GM19193 (cell line): ENCODE results near the gene PSAP.

Source experiments
- POLR2A ChIP-seq: IDR thresholded peaks from 4 replicates; pipeline ENCODE4 v1.6.1; 2011; ENCODE audit not compliant: insufficient read depth, insufficient read length; ENCODE audit errors: extremely low read depth

Gene PSAP

DNA sequence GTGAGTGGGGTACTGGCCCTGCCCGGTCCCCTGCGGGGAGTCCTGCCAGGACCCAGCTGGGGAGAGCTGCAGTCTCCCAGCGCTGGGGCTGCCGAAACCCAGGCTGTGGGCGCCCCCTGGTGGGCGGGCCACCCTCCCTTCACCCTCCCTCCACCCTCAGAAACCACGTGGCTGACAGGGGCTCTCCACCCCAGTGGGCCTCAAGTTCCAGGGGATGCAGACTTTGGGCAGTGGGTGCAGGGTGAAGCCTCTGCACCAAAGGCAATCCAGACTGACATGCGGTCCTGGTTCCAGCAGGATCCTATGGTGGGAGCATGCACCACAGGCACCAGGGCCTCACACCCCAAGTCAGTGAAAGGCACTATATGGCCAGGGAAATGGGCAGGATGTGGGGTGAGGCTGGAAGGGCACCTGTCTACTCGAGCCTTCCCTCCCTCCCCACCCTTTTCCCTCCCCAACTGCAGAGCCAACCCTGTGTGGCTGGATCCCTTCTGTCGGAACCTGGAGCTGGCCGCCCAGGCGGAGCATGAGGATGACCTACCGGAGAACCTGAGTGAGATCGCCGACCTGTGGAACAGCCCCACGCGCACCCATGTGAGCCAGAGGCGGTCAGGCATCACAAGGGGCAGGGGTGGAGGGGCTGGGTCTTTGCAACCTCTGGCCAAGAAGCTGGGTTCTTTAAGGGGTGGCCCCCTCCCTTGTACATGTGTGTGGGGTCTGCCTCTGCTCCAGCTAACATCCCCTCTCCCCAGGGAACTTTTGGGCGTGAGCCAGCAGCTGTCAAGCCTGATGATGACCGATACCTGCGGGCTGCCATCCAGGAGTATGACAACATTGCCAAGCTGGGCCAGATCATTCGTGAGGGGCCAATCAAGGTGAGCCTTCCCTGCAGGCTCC lies 38.8 kb downstream of the PSAP start:
- no peak for TF ChIP-seq POLR2A

DNA sequence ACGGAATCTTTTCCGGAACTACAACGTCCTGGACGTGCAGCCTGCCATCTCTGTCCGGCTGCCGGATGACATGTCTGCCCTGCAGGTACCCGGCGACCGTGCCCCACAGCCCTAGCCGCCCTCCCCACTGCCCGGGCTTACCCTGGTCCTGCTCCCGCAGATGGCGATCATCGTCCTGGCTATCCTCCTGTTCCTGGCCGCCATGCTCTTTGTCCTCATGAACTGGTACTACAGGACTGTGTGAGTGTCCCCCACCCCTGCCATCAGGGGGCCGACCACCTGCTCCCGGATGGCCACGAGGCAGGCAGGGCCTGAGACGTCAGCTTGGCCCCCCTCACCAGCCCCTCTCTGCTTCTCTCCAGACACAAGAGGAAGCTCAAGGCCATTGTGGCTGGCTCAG lies 39.7 kb downstream of the PSAP start:
- no peak for TF ChIP-seq POLR2A

DNA sequence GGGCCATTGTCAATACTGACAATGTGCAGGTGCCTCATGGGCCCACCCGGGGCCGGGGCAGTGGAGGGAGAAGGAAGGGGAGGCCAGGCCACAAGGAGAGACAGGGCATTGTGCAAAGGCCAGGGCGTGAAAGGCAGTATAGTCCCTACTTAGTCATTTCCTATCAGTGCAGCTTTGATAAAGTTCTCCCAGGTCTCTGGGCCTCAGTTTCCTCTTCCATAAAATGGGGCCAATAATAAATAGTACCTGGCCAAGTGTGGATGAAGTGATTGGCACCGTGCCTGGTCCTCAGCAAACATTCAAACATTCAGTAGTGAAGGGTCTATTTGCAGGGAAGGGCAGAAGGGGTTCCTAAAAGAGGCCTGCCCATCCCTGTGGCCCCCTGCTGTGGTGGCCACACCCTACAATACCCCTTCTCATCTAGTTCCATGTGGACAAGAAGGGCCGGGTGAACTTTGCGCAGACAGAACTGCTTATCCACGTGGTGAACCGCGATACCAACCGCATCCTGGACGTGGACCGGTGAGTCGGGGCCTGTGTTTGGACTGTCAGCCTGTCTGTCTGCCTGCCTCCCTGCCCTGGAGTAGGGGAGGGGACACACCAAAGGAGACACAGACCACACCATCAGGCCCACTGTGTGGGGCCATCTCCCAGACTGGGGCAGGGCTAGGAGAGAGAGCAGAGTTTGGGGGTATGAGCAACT lies 40.9 kb downstream of the PSAP start:
- TF ChIP-seq POLR2A: no peak

DNA sequence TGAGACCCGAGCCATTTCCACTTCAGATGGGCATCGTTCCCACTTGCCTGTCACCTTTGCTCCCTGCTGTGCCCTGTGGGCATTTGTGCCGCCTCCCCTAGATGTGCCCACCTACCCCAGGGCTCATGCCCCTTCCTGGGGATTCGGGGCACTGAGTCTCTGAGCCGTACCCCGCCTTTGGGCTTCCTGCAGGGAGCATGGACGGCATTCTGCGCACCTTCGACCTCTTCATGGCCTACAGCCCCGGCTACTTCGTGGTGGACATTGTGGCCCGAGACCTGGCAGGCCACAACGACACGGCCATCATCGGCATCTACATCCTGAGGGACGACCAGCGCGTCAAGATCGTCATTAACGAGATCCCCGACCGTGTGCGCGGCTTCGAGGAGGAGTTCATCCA lies 41.4 kb downstream of the PSAP start:
- TF ChIP-seq POLR2A: no peak

DNA sequence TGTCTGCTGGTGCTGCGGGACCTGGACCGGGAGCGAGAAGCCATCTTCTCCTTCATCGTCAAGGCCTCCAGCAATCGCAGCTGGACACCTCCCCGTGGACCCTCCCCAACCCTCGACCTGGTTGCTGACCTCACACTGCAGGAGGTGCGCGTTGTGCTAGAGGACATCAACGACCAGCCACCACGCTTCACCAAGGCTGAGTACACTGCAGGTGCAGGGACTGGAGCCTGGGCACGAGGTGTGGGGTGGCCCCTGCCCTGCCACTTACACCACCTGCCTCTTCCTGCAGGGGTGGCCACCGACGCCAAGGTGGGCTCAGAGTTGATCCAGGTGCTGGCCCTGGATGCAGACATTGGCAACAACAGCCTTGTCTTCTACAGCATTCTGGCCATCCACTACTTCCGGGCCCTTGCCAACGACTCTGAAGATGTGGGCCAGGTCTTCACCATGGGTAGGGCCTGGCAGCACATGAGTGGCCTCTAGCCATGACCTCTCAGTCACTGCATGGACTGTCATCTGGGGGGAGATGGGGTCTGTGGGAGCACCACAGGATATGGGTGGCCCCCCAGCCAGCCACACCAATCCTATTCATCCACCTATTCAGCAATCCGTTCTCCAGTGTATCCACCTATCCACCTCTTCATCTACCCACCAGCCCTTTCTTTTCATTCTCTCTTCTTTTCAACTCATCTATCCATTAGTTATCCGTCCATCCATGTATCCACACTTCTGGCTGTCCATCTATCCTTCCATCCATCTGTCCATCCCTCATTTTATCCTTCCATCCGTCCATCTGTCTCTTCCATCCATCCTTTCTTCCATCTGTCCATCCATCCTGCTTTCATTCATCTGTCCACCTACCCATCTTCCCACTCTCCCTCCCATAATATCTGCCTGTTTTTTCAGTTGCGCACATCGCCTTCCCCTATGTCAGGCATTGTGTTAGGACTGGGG lies 43.2 kb downstream of the PSAP start:
- no peak for TF ChIP-seq POLR2A

DNA sequence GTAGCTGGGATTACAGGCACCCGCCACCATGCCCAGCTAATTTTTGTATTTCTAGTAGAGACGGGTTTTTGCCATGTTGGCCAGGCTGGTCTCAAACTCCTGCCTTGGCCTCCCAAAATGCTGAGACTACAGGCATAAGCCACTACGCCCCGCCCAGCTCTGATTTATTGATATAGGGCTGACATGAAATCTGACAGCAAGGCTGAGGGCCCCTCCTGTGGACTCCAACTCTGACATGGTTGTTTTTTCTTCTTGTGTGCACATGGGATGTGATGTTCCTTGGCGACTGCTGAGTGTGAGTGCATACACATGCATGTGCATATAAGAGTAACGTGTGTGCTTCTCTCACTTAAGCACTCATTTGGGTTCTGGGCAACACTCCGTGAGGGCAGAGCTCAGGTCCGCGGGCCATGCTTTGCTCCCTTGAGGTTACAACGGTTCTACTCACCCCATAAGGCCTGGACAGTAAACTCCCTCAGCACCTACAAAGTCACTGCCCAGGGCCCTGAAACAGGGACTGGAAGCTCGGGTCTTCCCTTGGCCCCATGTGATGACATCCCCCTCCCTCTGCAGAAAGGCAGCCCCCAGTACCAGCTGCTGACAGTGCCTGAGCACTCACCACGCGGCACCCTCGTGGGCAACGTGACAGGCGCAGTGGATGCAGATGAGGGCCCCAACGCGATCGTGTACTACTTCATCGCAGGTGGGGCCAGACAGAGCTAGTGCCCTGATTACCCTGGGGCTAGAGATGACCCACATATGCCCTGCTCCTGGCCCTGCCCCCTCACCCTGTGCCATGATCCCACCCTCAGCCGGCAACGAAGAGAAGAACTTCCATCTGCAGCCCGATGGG lies 44.1 kb downstream of the PSAP start:
- TF ChIP-seq POLR2A: no peak

DNA sequence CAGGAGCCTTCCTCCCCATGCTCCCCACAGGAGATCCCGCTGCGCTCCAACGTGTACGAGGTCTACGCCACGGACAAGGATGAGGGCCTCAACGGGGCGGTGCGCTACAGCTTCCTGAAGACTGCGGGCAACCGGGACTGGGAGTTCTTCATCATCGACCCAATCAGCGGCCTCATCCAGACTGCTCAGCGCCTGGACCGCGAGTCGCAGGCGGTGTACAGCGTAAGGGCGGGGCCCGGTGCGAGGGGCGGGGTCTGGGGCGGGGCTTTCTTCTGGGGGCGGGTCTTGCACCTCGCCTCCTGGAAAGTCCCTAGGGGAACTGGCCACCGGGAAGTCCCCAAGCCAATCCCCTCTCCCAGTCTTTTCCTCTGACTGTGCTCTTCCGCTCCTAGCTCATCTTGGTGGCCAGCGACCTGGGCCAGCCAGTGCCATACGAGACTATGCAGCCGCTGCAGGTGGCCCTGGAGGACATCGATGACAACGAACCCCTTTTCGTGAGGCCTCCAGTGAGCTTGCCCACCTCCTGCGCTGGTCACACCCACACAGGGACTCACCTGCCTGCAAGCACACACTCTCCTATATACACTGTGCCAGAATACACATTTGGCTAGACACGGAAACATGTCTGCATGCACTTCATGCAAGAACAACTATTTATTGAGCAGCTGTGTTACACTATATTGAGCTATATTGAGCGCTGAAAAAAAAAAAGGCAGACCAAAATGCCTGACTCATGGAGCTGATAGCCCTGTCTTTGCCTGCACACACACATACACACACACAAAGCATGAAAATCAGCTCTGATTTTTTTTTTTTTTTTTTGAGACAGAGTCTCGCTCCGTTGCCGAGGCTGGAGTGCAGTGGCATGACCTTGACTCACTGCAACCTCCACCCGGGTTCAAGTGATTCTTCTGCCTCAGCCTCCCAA lies 45.0 kb downstream of the PSAP start:
- no peak for TF ChIP-seq POLR2A

DNA sequence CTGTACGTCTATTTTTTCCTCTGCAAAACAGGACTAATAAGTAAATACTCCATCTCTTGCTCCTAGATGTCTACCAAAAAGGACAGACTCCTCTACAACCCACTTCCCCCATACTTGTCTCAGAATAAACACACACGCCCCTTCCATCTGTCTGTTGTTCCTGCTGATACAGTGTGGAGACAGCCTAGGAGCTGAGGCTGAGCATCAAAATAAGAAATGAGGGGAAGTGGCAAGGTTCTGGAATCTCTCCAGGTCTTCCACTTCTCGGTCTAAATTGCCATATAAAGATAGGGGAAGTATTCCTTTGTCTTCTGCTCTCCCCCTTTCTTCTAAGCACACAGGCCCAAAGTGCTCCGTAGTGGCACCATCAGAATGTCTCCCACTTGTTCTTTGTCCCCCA lies 47.0 kb downstream of the PSAP start:
- no peak for TF ChIP-seq POLR2A

DNA sequence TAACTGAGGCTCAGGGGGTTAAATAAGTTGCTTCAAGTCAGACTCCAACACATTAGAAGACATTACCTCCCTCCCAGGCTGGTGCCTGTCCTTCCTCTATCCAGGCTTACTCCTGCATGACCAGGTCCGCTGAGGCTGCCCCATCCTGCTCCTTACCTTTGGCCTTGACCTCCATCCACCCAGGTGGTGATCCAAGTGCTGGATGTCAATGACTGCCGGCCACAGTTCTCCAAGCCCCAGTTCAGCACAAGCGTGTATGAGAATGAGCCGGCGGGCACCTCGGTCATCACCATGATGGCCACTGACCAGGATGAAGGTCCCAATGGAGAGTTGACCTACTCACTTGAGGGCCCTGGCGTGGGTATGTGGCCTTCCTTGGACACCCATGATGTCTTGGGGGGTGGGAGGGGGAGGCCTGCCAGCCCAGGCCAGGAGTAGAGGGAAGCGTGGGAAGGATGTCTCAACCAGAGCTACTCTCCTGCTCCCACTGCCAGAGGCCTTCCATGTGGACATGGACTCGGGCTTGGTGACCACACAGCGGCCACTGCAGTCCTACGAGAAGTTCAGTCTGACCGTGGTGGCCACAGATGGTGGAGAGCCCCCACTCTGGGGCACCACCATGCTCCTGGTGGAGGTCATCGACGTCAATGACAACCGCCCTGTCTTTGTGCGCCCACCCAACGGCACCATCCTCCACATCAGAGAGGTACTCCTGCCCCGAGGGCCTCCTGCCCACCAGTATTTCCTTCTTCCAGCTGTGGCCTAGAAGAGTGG lies 48.1 kb downstream of the PSAP start:
- no peak for TF ChIP-seq POLR2A

DNA sequence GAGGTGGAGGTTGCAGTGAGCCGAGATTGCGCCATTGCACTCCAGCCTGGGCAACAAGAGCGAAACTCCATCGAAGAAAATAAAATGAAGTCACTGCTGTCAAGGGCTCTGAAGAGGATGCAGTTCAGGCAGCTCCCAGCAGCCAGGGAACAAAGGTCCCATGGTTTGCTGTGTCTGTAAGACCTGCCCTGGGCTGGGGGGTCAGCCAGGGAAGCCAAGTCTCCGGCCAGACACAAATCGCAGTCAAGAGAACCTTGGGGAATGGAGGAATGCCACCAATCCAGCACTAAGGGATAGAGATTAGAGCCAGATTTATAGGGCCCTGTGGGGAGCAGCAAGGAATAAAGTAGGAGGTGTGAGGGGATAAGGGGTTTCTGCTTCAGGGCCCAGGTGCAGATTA lies 48.8 kb downstream of the PSAP start:
- no peak for TF ChIP-seq POLR2A

DNA sequence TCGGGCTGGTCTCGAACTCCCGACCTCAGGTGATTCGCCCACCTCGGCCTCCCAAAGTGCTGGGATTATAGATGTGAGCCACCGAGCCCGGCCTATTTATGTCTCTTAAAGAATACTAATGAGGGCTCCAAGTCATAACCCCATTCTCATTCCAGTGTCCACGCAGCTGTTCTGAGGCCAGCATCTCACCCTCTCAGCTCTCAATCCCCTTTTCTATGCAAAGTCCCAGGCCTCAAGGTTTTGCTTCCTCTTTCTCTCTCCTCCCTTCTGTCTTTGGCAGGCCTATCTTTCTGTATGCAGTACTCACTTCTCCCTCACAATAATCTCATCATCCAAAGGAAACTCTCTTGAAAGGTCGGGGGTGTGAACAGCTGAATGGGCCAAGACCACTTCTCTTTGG lies 49.7 kb downstream of the PSAP start:
- no peak for TF ChIP-seq POLR2A
